AG04449 (cell line): ENCODE data around the gene UNC5B.

Source experiments
- CTCF ChIA-PET: fragments of 350-600 bp; formaldehyde crosslinking; extraction: SDS; loops from one replicate; lab custom pipeline; 2021; ENCODE audit warnings: antibody characterized with exemption; lab: Yijun Ruan, JAX
- POLR2A ChIA-PET: fragments of 400-600, 350-600 bp; formaldehyde crosslinking; extraction: SDS; loops from one replicate; lab custom pipeline; 2020; ENCODE audit warnings: antibody characterized with exemption, inconsistent platforms; lab: Yijun Ruan, JAX
- DNase-seq: peaks from one replicate; pipeline ENCODE4 v3.0.0-alpha.2; 2010; ENCODE audit warnings: low read depth, low spot score
- H3K4me3 ChIP-seq: 2 replicates; pipeline ENCODE4 v1.5.1; 2011; ENCODE audit warnings: low read depth, mild to moderate bottlenecking, control low read depth, low read length
- CTCF ChIP-seq: IDR thresholded peaks from one replicate; pipeline ENCODE4 v1.5.1; 2011; ENCODE audit warnings: mild to moderate bottlenecking, moderate library complexity, low read length, control low read depth, inconsistent platforms; ENCODE audit not compliant: insufficient read depth; ENCODE audit errors: missing control alignments

UNC5B gene

DNA sequence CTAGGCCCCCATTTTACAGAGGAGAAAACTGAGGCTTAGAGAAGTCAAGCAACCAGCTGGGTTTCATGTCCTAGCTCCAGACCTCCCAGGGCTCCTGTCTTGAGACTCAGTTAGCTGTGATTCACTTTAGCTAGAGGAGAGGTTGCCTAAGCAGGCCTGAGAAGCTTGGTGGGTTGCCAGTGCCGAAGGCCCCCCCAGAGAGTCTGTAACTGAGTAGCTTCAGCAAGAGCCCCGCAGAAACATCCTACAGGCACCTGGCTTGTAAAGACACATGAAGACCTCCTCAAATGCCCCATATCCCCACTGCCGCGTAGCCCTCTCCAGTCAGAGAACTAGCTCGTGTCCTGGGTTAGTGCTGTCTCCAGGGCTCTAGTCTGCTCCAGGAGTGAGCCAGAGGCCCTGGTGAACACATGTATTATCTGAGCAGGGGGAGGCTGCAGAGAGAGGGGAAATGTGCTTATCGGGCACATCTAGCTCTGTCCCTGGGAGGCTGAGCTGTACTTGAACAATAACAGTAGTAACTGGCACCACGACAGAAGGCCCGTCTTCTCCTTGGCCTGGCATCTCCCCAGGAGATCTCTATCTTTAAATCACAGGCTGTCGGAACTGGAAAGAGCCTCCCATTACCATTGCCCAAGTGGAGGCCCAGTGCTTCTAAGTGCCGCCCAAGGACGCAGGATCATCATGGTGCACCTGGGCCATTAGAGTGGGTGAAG, 28.9 kb downstream of the UNC5B start:
- no peak overlapping the region for H3K4me3 ChIP-seq
- no peak for DNase-seq
- POLR2A ChIA-PET: interaction anchor here (1.0 kb wide), 1 partner anchor 28 kb away, joined by 5 read pairs; no protein-coding TSS in a partner anchor
- TF ChIP-seq CTCF: no peak
- CTCF ChIA-PET: interaction anchor here (1.0 to 10.7 kb wide), 5 partner anchors 11 to 32 kb away, joined by 4 to 98 read pairs (median 6); no protein-coding TSS in a partner anchor

GRCh38 chr10:71241830-71242621, 29.7 kb downstream of the UNC5B start:
- TF ChIP-seq CTCF: no peak
- DNase-seq: no peak
- ChIA-PET POLR2A (interaction anchor here (1.0 kb wide), 1 partner anchor 29 kb away, joined by 5 read pairs; no protein-coding TSS in a partner anchor), CTCF (interaction anchor here (1.0 to 10.7 kb wide), 7 partner anchors 11 to 33 kb away, joined by 3 to 98 read pairs (median 5); no protein-coding TSS in a partner anchor)
- no peak overlapping the region for H3K4me3 ChIP-seq

DNA sequence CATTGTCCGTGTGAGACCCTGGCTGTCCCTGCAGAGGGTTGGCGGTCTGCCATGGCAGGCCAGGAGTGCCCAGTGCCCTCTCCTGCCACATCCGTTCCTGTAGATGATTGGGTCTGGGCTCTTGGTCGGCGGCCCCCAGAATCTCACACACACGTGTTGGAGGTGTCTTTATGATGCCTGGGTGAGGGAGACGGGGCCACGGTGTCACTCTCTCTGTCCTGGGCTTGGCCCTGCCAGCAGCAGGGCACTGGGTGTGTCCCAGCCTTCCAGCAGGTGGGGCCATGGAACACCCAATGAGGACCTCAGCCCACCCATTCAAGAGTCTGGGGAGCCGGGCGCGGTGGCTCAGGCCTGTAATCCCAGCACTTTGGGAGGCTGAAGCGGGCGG, 30.2 kb downstream of the UNC5B start:
- no peak for DNase-seq
- no peak overlapping the region for H3K4me3 ChIP-seq
- no peak for TF ChIP-seq CTCF
- POLR2A ChIA-PET: interaction anchor here (0.7 kb wide), 1 partner anchor 524 kb away, joined by 3 read pairs; no protein-coding TSS in a partner anchor
- CTCF ChIA-PET: interaction anchor here (1.1 to 10.7 kb wide), 3 partner anchors 10 to 26 kb away, joined by 3 to 98 read pairs (median 5); no protein-coding TSS in a partner anchor

GRCh38 chr10:71243756-71244395, 31.5 kb downstream of the UNC5B start:
- DNase-seq: no peak
- no peak for TF ChIP-seq CTCF
- H3K4me3 ChIP-seq: no peak overlapping the region
- POLR2A ChIA-PET: interaction anchor here (1.1 to 1.6 kb wide), 4 partner anchors 8 to 32 kb away, joined by 3 to 9 read pairs (median 4); partner anchors contain the start of gene UNC5B
- CTCF ChIA-PET: interaction anchor here (0.7 to 2.1 kb wide), 6 partner anchors 11 to 35 kb away, joined by 3 to 11 read pairs (median 4); no protein-coding TSS in a partner anchor

- TF ChIP-seq CTCF: no peak
- H3K4me3 ChIP-seq: peak overlapping the region; percentile 36
- POLR2A ChIA-PET: interaction anchor here (0.8 to 1.6 kb wide), 5 partner anchors 8 to 33 kb away, joined by 3 to 9 read pairs (median 4); partner anchors contain the start of gene UNC5B
- CTCF ChIA-PET: interaction anchor here (0.9 to 2.1 kb wide), 16 partner anchors 9 to 342 kb away, joined by 3 to 11 read pairs (median 4); partner anchors contain the start of gene UNC5B
- no peak for DNase-seq
Measured at GRCh38 chr10:71244431-71245419, 32.4 kb downstream of the UNC5B start.
